Measurements from ENCODE around the gene JAML. TPM values are rescaled to one million over a fixed set of nuclear protein-coding genes. Genes with fewer than 3 reads are reported as not detected.

The JAML gene
- total and polyA plus RNA-seq, 9 of the 15 experiments (the other 6 are each of a cell fraction or from before 2014, with no cell fraction given) = 0.05 to 0.32 (median 0.22) TPM; not detected in 4

DNA sequence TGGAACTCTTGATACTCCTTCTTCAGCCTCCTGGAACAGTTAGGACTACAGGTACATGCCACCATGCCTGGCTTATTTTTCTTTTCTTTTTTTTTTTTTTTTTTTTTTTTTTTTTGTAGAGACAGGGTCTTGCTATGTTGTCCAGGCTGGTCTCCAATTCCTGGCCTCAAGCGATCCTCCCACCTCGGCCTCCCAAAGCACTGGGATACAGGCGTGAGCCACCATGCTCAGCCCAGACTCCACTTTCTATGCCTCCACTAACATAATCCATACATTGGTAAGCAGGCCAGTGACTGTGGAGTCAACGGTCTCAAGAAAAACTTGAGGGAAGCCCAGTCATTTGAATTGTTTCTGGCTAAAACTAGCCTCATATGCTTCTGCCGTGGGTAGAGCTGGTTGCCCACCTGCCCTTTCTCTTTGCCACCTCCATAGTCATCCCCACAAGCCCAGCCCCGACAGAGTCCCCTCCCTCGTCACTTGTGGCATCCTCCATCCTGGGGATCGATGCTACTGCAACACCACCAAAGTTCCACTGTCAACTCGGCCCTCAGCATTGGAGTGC lies 50.7 kb downstream of the JAML start:
- Histone ChIP-seq H3K79me2 (ENCODE audit: control insufficient read depth, insufficient read depth, low read length) (no peaks in the 10 kb centered on the region), H3K27me3 (ENCODE audit: control insufficient read depth in 2 of 2, insufficient read depth in 2 of 2, low read length in 2 of 2) (peaks cover 25 to 57% of the 10 kb centered on the region in 2 experiments), H3K9me1 (ENCODE audit: control insufficient read depth, insufficient read depth, low read length) (no peaks in the 10 kb centered on the region), H3K9me3 (replicated peaks; ENCODE audit: control insufficient read depth, insufficient read depth, low read depth, low read length) (no peaks in the 10 kb centered on the region), H3K27ac (ENCODE audit: extremely low read depth, low read depth, low read length) (no peak overlapping the region), H4K20me1 (replicated peaks; ENCODE audit: control insufficient read depth, insufficient read depth, low read length) (peaks cover 11% of the 10 kb centered on the region), H3K4me1 (replicated peaks in 1 of 2; ENCODE audit: control insufficient read depth in 2 of 2, insufficient read depth in 2 of 2, low read length in 2 of 2) (peaks cover 0 to 5% of the 10 kb centered on the region in 2 experiments; a peak in 2 of 5 replicates), H3K36me3 (ENCODE audit: control insufficient read depth, insufficient read depth, low read length) (no peaks in the 10 kb centered on the region), H3K4me2 (ENCODE audit: insufficient read depth, low read length) (no peak overlapping the region), H3K9ac (ENCODE audit: insufficient read depth in 1 of 2, low read depth in 2 of 2, low read length in 2 of 2) (no peak overlapping the region), H2AFZ (ENCODE audit: low read depth, low read length) (no peak overlapping the region), H3K4me3 (no peak overlapping the region)
- WGBS (ENCODE audit: insufficient coverage, low coverage, missing lambda C conversion rate) = 0% methylated on average over 7 of the region's 9 CpGs
- BruUV-seq (replicated peaks) = no TSS peak
- ChIA-PET CTCF (ENCODE audit: low intra/inter-chr PET ratio) (no interaction called here), POLR2A (interaction anchor here (1.1 kb wide), 1 partner anchor 30 kb away, joined by 5 read pairs; no protein-coding TSS in a partner anchor)
- TF ChIP-seq ZBTB2 (IDR thresholded peaks at IDR 0.05) (no peak), ZNF121 (CRISPR knock-in tag; conservative IDR thresholded peaks at IDR 0.05) (peak; percentile 74)
- intact Hi-C loops (cut with micrococcal nuclease) = loop anchor here (10.0 kb wide), 1 partner anchor 229 kb away; no protein-coding TSS in a partner anchor
- DNase-seq (ENCODE audit: extremely low read depth in 1 of 4, low spot score in 3 of 4) (no peak), FAIRE-seq (no peak), ATAC-seq (no peak)
- in situ Hi-C loops (cut with MboI) = no loop called here

DNA sequence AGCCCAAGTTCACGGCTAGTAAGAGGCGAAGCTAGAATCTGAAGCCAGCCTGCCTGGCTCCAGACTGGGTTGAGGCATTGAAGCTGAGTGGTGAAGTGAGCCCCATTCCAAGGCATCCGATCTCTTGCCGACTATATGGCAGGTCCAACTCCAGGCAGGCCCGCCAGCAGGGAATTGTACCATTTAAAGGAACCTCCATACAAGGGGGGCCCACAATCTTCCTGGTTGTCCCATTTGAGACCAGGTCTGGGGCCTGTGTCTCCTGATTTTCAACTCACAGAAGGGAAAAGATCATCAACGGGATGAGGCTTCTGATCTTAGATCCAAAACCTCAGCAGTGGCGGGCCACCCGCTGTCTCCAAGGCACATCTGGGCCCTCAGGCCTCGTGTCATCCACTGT lies 52.5 kb downstream of the JAML start:
- CTCF ChIA-PET (ENCODE audit: low intra/inter-chr PET ratio) = interaction anchor here (0.6 to 1.8 kb wide), 6 partner anchors 23 to 355 kb away, joined by 3 to 17 read pairs (median 4); no protein-coding TSS in a partner anchor
- no peak for ATAC-seq
- in situ Hi-C loops (cut with MboI) (no loop called here), intact Hi-C loops (cut with micrococcal nuclease) (loop anchor here (10.0 kb wide), 1 partner anchor 228 kb away; no protein-coding TSS in a partner anchor)
- peaks cover 0 to 5% of the 10 kb centered on the region in 2 experiments; a peak in 2 of 5 replicates for H3K4me1 ChIP-seq (replicated peaks in 1 of 2; ENCODE audit: control insufficient read depth in 2 of 2, insufficient read depth in 2 of 2, low read length in 2 of 2)
- FAIRE-seq = no peak
- no peaks in the 10 kb centered on the region for H3K9me3 ChIP-seq (replicated peaks; ENCODE audit: control insufficient read depth, insufficient read depth, low read depth, low read length)
- H3K9ac ChIP-seq (ENCODE audit: insufficient read depth in 1 of 2, low read depth in 2 of 2, low read length in 2 of 2) = peak overlapping the region in 1 of 2 experiments; percentile 43; a peak in 1 of 4 replicates
- H3K9me1 ChIP-seq (ENCODE audit: control insufficient read depth, insufficient read depth, low read length) = no peaks in the 10 kb centered on the region
- H3K79me2 ChIP-seq (ENCODE audit: control insufficient read depth, insufficient read depth, low read length) = no peaks in the 10 kb centered on the region
- DNase-seq (ENCODE audit: extremely low read depth in 1 of 4, low spot score in 3 of 4) = no peak
- H3K4me2 ChIP-seq (ENCODE audit: insufficient read depth, low read length) = no peak overlapping the region
- 10% methylated on average over 9 of the region's 9 CpGs for WGBS (ENCODE audit: insufficient coverage, low coverage, missing lambda C conversion rate)
- peaks cover 22% of the 10 kb centered on the region for H4K20me1 ChIP-seq (replicated peaks; ENCODE audit: control insufficient read depth, insufficient read depth, low read length)
- POLR2A ChIA-PET = interaction anchor here (1.2 kb wide), 1 partner anchor 10 kb away, joined by 3 read pairs; no protein-coding TSS in a partner anchor
- no peak overlapping the region for H3K27ac ChIP-seq (ENCODE audit: extremely low read depth, low read depth, low read length)
- H3K27me3 ChIP-seq (ENCODE audit: control insufficient read depth in 2 of 2, insufficient read depth in 2 of 2, low read length in 2 of 2) = peaks cover 28 to 74% of the 10 kb centered on the region in 2 experiments
- no TSS peak for BruUV-seq (replicated peaks)
- no peaks in the 10 kb centered on the region for H3K36me3 ChIP-seq (ENCODE audit: control insufficient read depth, insufficient read depth, low read length)
- no peak overlapping the region for H3K4me3 ChIP-seq
- no peak overlapping the region for H2AFZ ChIP-seq (ENCODE audit: low read depth, low read length)
- no peak for TF ChIP-seq SMARCB1 (IDR thresholded peaks at IDR 0.05; ENCODE audit: insufficient read length, low read depth)
- TF ChIP-seq ZNF740 (CRISPR knock-in tag; IDR thresholded peaks at IDR 0.05) = no peak
- no peak for TF ChIP-seq ZNF740 (tag; IDR thresholded peaks at IDR 0.05)
- no peak for TF ChIP-seq ZNF184 (CRISPR knock-in tag; IDR thresholded peaks at IDR 0.05)
- TF ChIP-seq NR0B1 (IDR thresholded peaks at IDR 0.05; ENCODE audit: partially characterized antibody) = no peak
- no peak for TF ChIP-seq ZNF830 (CRISPR knock-in tag; IDR thresholded peaks at IDR 0.05)
- no peak for TF ChIP-seq ZNF77 (CRISPR knock-in tag; IDR thresholded peaks at IDR 0.05)
- TF ChIP-seq ZNF583 (CRISPR knock-in tag; IDR thresholded peaks at IDR 0.05) = no peak
- no peak for TF ChIP-seq ZEB2 (IDR thresholded peaks at IDR 0.05)
- TF ChIP-seq RNF2 (IDR thresholded peaks at IDR 0.05) = no peak
- no peak for TF ChIP-seq RFX5 (IDR thresholded peaks at IDR 0.05; ENCODE audit: low read depth, low read length)
- TF ChIP-seq ESRRA (IDR thresholded peaks at IDR 0.05; ENCODE audit: borderline replicate concordance, low read depth) = no peak
